Bladder microvascular endothelial cell (primary cell): ENCODE results near the gene SMURF1. TPM values are rescaled to one million over a fixed set of nuclear protein-coding genes. Genes with fewer than 3 reads are reported as not detected.

ENCODE experiments used
- total RNA-seq: library from RNA; depleted of rRNA; stranded (reverse); fragments of >200 nt; gene quantifications from 2 replicates; pipeline ENCODE4 v1.2.3, GENCODE V29; 2014

Gene SMURF1
- total RNA-seq, result 11.2 and 27.4 TPM in 2 replicates

GRCh38 chr7:99143853-99144672 lies at the start of gene SMURF1:
Gene SMURF1 (minus strand): TSS chr7:99144108. CDS start chr7:99143780, 328 bp downstream.

Other genes with a start within 250 kb of the SMURF1 start
- gene KPNA7, start 64.0 kb upstream of the SMURF1 start, total RNA-seq, result not detected in 2 replicates
- 0.13 and 0.16 TPM in 2 replicates for gene MYH16, start 128.7 kb upstream of the SMURF1 start, total RNA-seq
- 154 and 191 TPM in 2 replicates for gene ARPC1A, start 181.8 kb upstream of the SMURF1 start, total RNA-seq
- gene ARPC1B, start 230.6 kb upstream of the SMURF1 start, total RNA-seq, result 488 and 710 TPM in 2 replicates